Measurements from ENCODE around the gene PHC2.
A peak's percentile ranks its signal among the peaks of the same experiment; 100 is the strongest.
"Not testable (repeated sequence)": the region's sequence is repeated elsewhere in the genome, so short reads cannot be mapped to it uniquely, and the experiment has no call there.

PHC2 gene

DNA sequence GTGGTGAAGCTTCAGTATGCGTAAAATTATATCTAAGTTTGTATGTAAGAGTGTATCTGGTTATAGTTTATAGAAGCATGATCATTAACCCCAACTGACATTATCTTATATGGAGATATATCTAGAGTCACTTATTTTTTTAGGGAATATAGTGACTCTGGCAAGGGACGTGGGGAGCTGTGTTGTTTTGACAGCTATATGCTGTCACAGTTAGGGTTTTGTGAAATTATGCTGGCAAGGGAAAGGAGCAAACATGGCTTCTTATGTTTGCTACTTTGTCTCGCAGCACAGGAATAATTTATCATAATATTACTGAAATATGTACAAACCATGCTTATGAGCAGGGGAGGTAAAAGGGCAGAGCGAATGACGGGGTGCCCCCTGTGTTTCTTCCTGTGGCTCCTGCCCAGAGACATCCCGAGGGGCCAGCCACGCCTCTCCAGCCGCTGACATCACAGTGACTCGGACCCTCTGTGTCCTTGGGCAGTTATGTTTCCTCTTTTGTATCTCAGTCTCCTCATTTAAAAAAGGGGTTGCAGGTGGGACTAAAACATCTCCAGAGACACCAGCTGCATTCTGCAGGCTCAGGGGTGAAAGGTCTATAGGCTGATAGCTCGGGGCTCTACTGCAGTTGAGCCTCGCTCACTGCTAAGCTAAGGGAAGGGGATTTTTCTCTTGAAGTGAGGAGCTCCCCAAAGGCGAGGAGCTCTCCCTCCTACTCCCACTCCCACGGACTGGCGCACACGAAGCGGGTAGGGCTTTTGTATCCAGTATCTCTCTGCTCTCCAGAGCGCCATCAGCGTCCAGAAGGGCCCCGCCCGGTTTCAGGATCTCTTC, 124.9 kb downstream of the PHC2 start:
- no peak for DNase-seq

- no peak for DNase-seq
These were observed 125.9 kb downstream of the PHC2 start for GRCh38 chr1:33305016-33305415.

DNA sequence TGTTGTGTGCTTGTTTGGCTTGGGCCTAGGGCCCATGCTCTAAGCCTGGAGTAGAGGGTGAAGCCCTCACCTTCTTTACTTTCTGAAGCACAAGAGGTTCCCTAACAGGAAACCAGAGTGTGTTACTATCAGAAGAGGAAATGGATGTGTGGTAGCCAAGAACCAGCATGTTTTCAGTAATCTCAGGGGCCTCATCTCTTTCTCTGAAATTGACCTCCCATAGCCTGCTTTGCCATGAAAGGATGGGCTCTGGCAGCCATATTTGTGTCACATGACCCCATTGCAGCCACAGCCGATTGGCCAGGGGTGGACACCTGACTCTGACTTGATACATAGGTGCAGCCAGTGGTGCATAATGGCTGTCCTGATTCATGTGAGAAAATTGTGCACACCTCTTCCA, 128.6 kb downstream of the PHC2 start:
- DNase-seq: peak; percentile 51

- DNase-seq: no peak
These were observed 129.5 kb downstream of the PHC2 start for GRCh38 chr1:33301273-33301984.

DNA sequence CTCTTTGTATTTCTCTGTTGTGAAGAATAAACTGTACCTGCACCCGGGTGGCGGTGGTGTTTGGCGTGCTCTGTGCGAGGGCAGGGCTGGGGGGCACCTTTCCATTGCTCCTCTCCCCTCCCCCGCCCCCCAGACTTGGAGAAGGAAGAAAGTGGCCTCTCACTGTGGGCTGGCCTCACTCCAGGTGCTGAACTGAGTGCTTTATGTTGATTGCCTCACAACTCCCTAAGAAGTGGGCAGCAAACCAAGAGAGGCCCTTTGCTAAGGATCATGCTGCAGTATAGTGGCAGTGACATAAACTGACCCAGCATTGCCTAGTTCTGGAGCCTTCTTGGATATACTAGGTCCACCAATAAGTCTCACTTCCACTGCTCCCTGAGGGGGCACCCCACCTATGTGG, 130.2 kb downstream of the PHC2 start:
- DNase-seq: peak; percentile 64

DNA sequence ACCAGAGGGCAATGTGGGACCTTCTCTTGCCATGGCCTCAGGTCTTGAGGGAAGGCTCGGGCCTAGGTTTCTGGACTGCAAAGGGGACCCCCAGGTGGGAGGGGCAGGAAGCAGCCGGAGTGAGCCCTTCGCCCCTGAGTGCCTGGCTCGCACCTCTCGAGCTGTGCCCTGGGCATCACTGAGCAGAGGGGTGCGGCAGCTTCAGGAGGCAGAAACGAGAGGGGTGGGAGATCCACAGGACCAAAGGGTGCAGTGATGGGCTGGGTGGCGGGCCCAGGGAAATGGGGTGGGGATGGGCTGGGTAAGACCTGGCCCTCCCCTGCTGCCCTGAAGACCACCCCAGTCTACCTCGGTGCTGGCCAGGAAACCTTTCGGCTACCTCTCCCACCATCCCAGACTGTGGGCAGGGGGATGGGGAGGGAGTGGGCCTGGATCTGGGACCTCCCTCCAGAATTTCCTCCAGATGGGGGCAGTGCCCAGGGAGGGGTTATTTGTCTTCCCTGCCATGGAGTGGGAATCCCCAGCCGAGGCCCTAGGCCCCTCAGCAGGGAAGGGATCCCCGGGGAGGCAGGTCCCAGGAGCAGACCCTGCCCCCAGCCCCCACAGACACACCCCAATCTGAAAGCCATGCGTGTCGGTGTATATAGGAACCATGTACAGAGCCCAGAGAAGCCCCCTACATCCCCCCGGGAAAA, 131.3 kb downstream of the PHC2 start:
- DNase-seq: no peak

GRCh38 chr1:33298623-33299277, 132.1 kb downstream of the PHC2 start:
- peak; percentile 92 for DNase-seq

DNA sequence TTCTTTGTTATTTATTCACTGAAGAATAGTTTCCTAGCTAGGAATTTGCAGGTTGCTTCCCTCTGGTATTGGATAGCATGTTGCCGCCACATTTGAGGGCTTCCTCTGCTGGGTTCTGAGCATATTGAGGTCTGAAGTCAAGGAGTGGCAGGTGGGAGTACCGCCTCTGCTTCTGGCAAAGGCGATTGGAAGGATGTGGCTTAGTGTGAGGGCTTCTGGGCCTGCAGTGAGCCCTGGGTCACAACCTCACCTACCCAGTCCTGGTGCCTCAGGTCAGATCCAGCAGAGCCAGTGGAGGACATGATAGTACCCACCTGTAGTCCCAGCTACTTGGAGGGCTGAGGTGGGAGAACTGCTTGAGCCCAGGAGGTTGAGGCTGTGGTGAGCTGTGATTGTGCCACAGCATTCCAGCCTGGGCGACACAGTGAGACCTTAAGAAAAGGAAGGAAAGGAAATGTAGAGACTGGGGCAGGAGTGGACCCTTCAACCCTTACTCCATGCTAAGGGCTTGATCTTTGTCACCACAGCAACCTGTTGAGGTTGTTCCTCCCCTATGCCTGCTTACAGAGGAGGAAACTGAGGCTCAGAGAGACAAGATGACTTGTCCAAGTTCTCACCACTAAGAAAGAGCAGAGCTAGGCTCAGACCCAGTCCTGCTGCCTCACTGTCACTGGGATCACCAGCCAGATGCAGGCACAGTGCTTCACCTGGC, 132.8 kb downstream of the PHC2 start:
- no peak for DNase-seq

DNA sequence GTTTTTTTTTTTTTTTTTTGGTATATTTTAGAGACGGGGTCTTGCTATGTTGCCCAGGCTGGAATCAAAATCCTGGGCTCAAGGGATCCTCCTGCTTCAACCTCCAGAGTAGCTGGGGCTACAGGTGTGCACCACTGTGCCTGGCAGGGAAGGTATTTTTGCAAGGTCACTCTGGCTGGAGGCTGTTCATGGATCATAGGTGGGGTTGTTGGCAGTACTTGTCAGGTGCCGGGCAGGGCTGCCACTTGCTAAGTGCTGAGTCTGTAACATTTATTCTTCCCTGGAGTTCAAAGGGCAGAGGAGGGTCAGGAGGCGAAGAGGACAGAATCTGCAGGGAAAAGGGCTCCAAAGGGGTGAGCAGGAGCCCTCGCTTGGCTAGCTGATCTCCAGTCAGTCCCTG, 134.1 kb downstream of the PHC2 start:
- DNase-seq: no peak

GRCh38 chr1:33296082-33296458, 134.8 kb downstream of the PHC2 start:
- DNase-seq: no peak

GRCh38 chr1:33295450-33296081, 135.3 kb downstream of the PHC2 start:
- peak; percentile 84 for DNase-seq

GRCh38 chr1:33295023-33295422, 135.9 kb downstream of the PHC2 start:
- no peak for DNase-seq

DNA sequence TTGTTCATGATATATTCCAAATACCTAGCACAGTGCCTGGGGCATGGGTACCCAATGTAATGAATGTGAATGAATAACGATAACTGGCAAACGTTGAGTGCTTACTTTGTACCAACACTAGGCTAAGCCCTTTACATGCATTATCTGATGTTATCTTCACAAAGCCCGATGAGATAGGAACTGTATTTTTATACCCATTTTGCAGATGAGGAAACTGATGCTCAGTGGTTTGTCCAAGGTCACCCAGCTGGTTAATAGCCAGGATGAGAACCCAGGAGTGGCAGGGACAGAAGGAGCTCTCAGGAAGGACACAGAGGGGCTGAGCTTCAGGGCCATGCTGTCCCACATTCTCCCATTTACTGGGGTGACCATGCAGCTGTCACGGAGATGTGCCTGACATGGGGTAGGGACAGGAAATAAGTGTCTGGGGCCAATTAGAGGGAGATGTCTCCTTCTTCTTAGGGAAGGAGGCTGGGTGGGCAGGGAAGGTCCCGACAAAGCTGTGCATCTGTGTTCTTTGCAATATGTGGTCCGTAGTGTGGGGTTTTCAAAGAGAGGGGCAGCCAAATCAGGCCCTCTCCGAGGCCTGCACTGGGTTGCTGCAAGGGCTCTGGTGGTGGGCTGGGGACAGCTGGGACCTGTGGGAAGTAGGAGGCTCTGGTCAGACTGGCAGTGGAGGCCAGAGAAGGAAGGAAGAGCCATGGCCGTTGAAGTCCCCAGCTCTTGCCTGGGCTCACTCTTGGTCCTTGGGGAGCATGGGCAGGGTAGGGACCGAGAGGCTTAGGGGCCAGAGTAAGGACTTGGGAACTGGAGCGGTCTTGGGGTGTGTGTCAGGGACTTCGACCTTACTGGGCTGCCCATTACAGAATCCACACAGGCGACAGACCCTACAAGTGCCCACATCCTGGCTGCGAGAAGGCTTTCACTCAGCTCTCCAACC, 136.6 kb downstream of the PHC2 start:
- DNase-seq: no peak

GRCh38 chr1:33292726-33293340, 138.1 kb downstream of the PHC2 start:
- no peak for DNase-seq

GRCh38 chr1:33290615-33291014, 140.3 kb downstream of the PHC2 start:
- not testable (repeated sequence) for DNase-seq

- no peak for DNase-seq
These were observed 141.1 kb downstream of the PHC2 start for GRCh38 chr1:33289858-33290154.

- no peak for DNase-seq
These were observed 141.7 kb downstream of the PHC2 start for GRCh38 chr1:33288976-33289857.

GRCh38 chr1:33287317-33287716, 143.6 kb downstream of the PHC2 start:
- DNase-seq: no peak

DNA sequence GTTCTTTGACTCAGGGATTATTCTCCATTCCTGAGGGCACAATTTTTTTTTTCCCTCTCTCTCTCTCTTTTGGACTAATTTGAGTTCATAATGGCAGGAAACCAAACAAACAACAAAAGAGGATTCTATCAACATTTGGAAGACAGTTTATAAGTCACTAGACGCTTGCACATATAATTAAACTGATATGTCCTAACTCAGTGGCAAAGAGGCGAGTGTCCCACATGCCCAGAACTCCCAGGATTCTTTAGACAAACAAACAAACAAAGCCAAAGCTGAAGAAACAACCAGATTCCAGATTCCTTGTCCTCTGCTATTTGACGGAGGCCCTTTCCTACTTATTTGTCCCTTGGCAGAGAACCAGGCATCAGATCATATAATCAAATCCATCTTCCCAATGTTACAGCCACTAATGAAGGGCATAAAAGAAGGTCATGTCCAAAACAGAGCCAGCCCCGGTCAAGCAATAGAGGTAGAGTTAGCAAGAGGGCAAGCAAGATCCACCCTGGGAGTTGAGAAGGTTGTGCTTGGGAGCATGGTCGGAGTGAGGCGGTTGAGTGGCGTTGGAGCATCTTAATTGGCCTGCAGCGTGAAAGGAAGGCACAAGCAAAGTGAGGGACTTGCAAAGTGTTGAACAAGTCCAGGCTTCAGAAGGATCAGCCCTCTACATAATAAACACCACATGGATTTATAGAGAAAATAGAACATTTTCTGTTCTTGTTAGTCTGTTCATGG, 144.3 kb downstream of the PHC2 start:
- DNase-seq: no peak
